SK-N-SH treated with all-trans-retinoic acid at 6 μM for 48 hours (cell line): ENCODE results near the gene PLXDC2.

Source experiments
- ATAC-seq: fragments of 200-7000 bp; cut with Tn5 transposase; 3 replicates; pipeline ENCODE4 v1.9.1; 2020; ENCODE audit warnings: mild to moderate bottlenecking, moderate library complexity
- ARNTL ChIP-seq: fragments of 450-650 bp; formaldehyde crosslinking; IDR thresholded peaks from 2 replicates; pipeline ENCODE4 v1.5.0; 2020; ENCODE audit warnings: low read depth, mild to moderate bottlenecking, moderate library complexity, borderline replicate concordance
- BACH2 ChIP-seq: fragments of 250-450 bp; sonication (Bioruptor Pico); IDR thresholded peaks from 2 replicates; pipeline ENCODE4 v1.9.0; 2021; ENCODE audit warnings: mild to moderate bottlenecking, borderline replicate concordance
- CSDC2 ChIP-seq: fragments of 250-450 bp; sonication (Bioruptor Pico); IDR thresholded peaks from 2 replicates; pipeline ENCODE4 v1.5.0; 2020; ENCODE audit warnings: mild to moderate bottlenecking, moderate library complexity
- ESRRG ChIP-seq: fragments of 250-450 bp; sonication (Bioruptor Pico); IDR thresholded peaks from 2 replicates; pipeline ENCODE4 v1.6.1; 2021; ENCODE audit warnings: mild to moderate bottlenecking
- ISL1 ChIP-seq: fragments of 250-450 bp; sonication (Bioruptor Pico); IDR thresholded peaks from 2 replicates; pipeline ENCODE4 v2.1.2; 2022; ENCODE audit warnings: mild to moderate bottlenecking, moderate library complexity
- OSR1 ChIP-seq: fragments of 250-450 bp; sonication (Bioruptor Pico); IDR thresholded peaks from 2 replicates; pipeline ENCODE4 v1.8.0; 2022; ENCODE audit warnings: moderate library complexity, mild to moderate bottlenecking, inconsistent platforms
- PATZ1 ChIP-seq: fragments of 250-450 bp; sonication (Bioruptor Pico); IDR thresholded peaks from 2 replicates; pipeline ENCODE4 v1.8.0; 2020; ENCODE audit warnings: mild to moderate bottlenecking, moderate library complexity, borderline replicate concordance
- PPARA ChIP-seq: fragments of 250-450 bp; sonication (Bioruptor Pico); IDR thresholded peaks from 2 replicates; pipeline ENCODE4 v1.5.0; 2020; ENCODE audit warnings: mild to moderate bottlenecking, borderline replicate concordance
- RARB ChIP-seq: fragments of 250-450 bp; sonication (Bioruptor Pico); IDR thresholded peaks from 2 replicates; pipeline ENCODE4 v1.8.0; 2021; ENCODE audit warnings: mild to moderate bottlenecking, moderate library complexity
- SNAI2 ChIP-seq: fragments of 250-450 bp; sonication (Bioruptor Pico); IDR thresholded peaks from 2 replicates; pipeline ENCODE4 v1.5.0; 2020; ENCODE audit warnings: mild to moderate bottlenecking, moderate library complexity
- TCF4 ChIP-seq: fragments of 250-450 bp; sonication (Bioruptor Pico); IDR thresholded peaks from 2 replicates; pipeline ENCODE4 v1.8.0; 2021; ENCODE audit warnings: mild to moderate bottlenecking, moderate library complexity, borderline replicate concordance
- TOX ChIP-seq: fragments of 250-450 bp; sonication (Bioruptor Pico); IDR thresholded peaks from 2 replicates; pipeline ENCODE4 v1.8.0; 2021; ENCODE audit warnings: mild to moderate bottlenecking, moderate library complexity, borderline replicate concordance
- ZC3H10 ChIP-seq: fragments of 250-450 bp; sonication (Bioruptor Pico); IDR thresholded peaks from 2 replicates; pipeline ENCODE4 v1.5.1; 2021; ENCODE audit warnings: mild to moderate bottlenecking, moderate library complexity
- ZFP3 ChIP-seq: fragments of 250-450 bp; sonication (Bioruptor Pico); IDR thresholded peaks from 2 replicates; pipeline ENCODE4 v1.5.0; 2020; ENCODE audit warnings: mild to moderate bottlenecking, moderate library complexity
- ZFP30 ChIP-seq: fragments of 450-650 bp; formaldehyde crosslinking; IDR thresholded peaks from 2 replicates; pipeline ENCODE4 v1.5.0; 2022; ENCODE audit warnings: mild to moderate bottlenecking, moderate library complexity
- ZNF565 ChIP-seq: fragments of 450-650 bp; formaldehyde crosslinking; conservative IDR thresholded peaks from 2 replicates; pipeline ENCODE4 v1.5.0; 2020; ENCODE audit warnings: low read depth, mild to moderate bottlenecking, moderate library complexity
- ZNF8 ChIP-seq: fragments of 450-650 bp; formaldehyde crosslinking; IDR thresholded peaks from 2 replicates; pipeline ENCODE4 v1.5.0; 2020; ENCODE audit warnings: mild to moderate bottlenecking, moderate library complexity
- TF ChIP-seq, protein P1 (sequence below): fragments of 250-450 bp; sonication (Bioruptor Pico); IDR thresholded peaks from 2 replicates; pipeline ENCODE4 v1.8.0; 2021; ENCODE audit warnings: low read depth, mild to moderate bottlenecking, moderate library complexity, borderline replicate concordance
- TF ChIP-seq, protein P2 (sequence below): fragments of 250-450 bp; sonication (Bioruptor Pico); IDR thresholded peaks from 2 replicates; pipeline ENCODE4 v1.5.0; 2020; ENCODE audit warnings: mild to moderate bottlenecking, moderate library complexity
- TF ChIP-seq, protein P3 (sequence below): fragments of 250-450 bp; sonication (Bioruptor Pico); IDR thresholded peaks from 2 replicates; pipeline ENCODE4 v1.5.1; 2020; ENCODE audit warnings: low read depth, mild to moderate bottlenecking, moderate library complexity
- TF ChIP-seq, protein P4 (sequence below): fragments of 250-450 bp; sonication (Bioruptor Pico); IDR thresholded peaks from 2 replicates; pipeline ENCODE4 v1.5.1; 2021; ENCODE audit warnings: mild to moderate bottlenecking, moderate library complexity

PLXDC2 gene

DNA sequence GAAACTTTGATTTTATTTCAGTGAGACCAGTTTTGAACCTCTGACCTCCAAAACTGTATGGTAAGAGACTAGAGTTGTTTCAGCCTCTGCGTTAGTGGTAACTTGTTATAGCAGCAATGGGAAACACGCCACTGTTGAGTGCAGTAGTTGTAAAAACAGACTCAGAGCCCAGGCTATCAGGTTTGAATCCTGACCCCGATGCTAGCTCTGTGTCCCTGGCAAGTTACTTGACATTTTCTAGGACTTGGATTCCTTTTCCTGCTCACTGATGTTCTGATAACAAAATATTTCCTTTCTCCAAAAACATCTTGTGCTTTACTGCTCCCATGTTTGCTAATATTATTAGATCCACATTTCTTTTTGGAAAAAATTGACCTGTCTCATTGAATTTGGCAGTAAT is 131.0 kb downstream of the PLXDC2 start:
- TF ChIP-seq, protein P1, sequence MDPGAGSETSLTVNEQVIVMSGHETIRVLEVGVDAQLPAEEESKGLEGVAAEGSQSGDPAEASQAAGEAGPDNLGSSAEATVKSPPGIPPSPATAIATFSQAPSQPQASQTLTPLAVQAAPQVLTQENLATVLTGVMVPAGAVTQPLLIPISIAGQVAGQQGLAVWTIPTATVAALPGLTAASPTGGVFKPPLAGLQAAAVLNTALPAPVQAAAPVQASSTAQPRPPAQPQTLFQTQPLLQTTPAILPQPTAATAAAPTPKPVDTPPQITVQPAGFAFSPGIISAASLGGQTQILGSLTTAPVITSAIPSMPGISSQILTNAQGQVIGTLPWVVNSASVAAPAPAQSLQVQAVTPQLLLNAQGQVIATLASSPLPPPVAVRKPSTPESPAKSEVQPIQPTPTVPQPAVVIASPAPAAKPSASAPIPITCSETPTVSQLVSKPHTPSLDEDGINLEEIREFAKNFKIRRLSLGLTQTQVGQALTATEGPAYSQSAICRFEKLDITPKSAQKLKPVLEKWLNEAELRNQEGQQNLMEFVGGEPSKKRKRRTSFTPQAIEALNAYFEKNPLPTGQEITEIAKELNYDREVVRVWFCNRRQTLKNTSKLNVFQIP (CRISPR knock-in tag) = no peak
- TF ChIP-seq TCF4 (no peak), SNAI2 (CRISPR knock-in tag) (no peak), CSDC2 (no peak), BACH2 (CRISPR knock-in tag) (no peak), ESRRG (CRISPR knock-in tag) (no peak), TOX (CRISPR knock-in tag) (no peak), ZFP3 (CRISPR knock-in tag) (no peak), PATZ1 (no peak), OSR1 (CRISPR knock-in tag) (no peak), ISL1 (CRISPR knock-in tag) (no peak)
- TF ChIP-seq, protein P2, sequence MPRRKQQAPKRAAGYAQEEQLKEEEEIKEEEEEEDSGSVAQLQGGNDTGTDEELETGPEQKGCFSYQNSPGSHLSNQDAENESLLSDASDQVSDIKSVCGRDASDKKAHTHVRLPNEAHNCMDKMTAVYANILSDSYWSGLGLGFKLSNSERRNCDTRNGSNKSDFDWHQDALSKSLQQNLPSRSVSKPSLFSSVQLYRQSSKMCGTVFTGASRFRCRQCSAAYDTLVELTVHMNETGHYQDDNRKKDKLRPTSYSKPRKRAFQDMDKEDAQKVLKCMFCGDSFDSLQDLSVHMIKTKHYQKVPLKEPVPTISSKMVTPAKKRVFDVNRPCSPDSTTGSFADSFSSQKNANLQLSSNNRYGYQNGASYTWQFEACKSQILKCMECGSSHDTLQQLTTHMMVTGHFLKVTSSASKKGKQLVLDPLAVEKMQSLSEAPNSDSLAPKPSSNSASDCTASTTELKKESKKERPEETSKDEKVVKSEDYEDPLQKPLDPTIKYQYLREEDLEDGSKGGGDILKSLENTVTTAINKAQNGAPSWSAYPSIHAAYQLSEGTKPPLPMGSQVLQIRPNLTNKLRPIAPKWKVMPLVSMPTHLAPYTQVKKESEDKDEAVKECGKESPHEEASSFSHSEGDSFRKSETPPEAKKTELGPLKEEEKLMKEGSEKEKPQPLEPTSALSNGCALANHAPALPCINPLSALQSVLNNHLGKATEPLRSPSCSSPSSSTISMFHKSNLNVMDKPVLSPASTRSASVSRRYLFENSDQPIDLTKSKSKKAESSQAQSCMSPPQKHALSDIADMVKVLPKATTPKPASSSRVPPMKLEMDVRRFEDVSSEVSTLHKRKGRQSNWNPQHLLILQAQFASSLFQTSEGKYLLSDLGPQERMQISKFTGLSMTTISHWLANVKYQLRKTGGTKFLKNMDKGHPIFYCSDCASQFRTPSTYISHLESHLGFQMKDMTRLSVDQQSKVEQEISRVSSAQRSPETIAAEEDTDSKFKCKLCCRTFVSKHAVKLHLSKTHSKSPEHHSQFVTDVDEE (CRISPR knock-in tag) = no peak
- TF ChIP-seq, protein P3, sequence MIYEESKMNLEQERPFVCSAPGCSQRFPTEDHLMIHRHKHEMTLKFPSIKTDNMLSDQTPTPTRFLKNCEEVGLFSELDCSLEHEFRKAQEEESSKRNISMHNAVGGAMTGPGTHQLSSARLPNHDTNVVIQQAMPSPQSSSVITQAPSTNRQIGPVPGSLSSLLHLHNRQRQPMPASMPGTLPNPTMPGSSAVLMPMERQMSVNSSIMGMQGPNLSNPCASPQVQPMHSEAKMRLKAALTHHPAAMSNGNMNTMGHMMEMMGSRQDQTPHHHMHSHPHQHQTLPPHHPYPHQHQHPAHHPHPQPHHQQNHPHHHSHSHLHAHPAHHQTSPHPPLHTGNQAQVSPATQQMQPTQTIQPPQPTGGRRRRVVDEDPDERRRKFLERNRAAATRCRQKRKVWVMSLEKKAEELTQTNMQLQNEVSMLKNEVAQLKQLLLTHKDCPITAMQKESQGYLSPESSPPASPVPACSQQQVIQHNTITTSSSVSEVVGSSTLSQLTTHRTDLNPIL (CRISPR knock-in tag) = no peak
- ATAC-seq = peak; percentile 17

DNA sequence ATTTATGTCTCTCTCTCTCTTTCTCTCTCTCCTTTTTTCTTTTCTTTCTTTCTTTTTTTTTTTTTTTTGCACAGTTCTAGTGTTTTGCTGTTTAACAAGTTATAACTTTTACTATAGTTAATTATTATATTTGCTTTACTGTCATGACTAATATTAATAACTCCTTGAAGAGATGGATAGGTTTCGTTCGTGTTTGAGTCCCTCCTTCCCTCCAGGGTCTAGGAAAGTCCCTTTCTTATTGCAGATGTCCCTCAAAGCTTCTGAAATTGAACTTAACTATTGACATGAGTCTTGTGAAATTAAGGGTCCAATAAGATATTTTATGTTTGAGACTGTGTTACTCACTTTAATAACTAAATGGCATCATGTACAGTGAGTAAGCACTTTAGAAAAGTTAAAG is 131.4 kb downstream of the PLXDC2 start:
- ATAC-seq = peak; percentile 2; the same call in 1 of the 3 replicates
- TF ChIP-seq ZFP3 (CRISPR knock-in tag) = no peak
- TF ChIP-seq BACH2 (CRISPR knock-in tag) = no peak
- no peak for TF ChIP-seq ZFP30
- TF ChIP-seq RARB (CRISPR knock-in tag) = no peak
- TF ChIP-seq, protein P2 (CRISPR knock-in tag) = no peak
- no peak for TF ChIP-seq ZNF565
- TF ChIP-seq PPARA (CRISPR knock-in tag) = no peak
- no peak for TF ChIP-seq TOX (CRISPR knock-in tag)
- TF ChIP-seq ZNF8 (CRISPR knock-in tag) = no peak
- TF ChIP-seq, protein P4, sequence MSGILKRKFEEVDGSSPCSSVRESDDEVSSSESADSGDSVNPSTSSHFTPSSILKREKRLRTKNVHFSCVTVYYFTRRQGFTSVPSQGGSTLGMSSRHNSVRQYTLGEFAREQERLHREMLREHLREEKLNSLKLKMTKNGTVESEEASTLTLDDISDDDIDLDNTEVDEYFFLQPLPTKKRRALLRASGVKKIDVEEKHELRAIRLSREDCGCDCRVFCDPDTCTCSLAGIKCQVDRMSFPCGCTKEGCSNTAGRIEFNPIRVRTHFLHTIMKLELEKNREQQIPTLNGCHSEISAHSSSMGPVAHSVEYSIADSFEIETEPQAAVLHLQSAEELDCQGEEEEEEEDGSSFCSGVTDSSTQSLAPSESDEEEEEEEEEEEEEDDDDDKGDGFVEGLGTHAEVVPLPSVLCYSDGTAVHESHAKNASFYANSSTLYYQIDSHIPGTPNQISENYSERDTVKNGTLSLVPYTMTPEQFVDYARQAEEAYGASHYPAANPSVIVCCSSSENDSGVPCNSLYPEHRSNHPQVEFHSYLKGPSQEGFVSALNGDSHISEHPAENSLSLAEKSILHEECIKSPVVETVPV (CRISPR knock-in tag) = no peak
- no peak for TF ChIP-seq ZC3H10
- no peak for TF ChIP-seq ESRRG (CRISPR knock-in tag)
- no peak for TF ChIP-seq SNAI2 (CRISPR knock-in tag)
- no peak for TF ChIP-seq ARNTL
